ENCODE results near the gene FUT9.

Gene FUT9

DNA sequence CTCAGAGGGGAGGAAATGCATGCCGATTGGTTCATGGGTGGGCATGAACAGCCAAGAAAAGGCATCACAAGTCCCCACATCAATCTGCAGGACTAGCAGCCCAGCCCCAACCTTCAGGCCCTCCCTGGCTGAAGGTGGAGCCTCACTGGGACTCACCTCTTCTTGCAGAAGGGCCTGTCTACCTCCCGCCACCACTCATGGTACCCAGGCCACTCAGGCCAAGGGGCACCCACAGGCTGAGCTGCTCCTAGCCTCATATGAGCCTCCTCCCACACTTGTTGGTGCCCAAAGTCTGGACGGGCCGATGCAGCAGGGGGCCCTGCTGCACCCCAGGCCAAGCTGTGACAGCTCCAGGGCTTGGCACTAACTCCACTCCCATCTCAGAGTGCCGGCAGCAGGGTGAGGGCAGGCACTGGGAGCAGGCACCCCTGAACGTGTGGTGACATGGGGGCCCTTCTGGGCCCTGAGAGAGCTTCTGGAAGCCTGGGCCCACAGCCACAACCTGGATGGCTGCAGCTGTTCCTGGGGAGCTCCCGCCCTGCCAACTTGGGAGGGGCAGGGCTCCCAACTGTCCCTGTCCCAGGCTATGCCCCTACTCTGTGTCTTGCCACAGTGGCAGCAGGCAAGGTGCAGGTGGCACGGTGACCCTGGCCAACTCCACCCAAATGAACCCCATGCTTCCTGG is 13.7 kb upstream of the FUT9 start:
- no peaks in the 10 kb centered on the region for H3K27me3 ChIP-seq (ENCODE audit: insufficient read depth, low read length, poor library complexity, severe bottlenecking)
- no peaks in the 10 kb centered on the region for H3K9me3 ChIP-seq (ENCODE audit: insufficient read depth, low read depth, low read length)
- H3K79me2 ChIP-seq (ENCODE audit: insufficient read depth, low read length) = no peaks in the 10 kb centered on the region
- no peaks in the 10 kb centered on the region for H4K20me1 ChIP-seq (ENCODE audit: insufficient read depth, low read length, poor library complexity, severe bottlenecking)
- H3K36me3 ChIP-seq (ENCODE audit: insufficient read depth, low read length) = no peaks in the 10 kb centered on the region
- TF ChIP-seq CTCF (conservative IDR thresholded peaks at IDR 0.05; ENCODE audit: low read length) (no peak), EZH2phosphoT487 (IDR thresholded peaks at IDR 0.05; ENCODE audit: borderline replicate concordance) (no peak)
- H3F3A ChIP-seq (ENCODE audit: low read depth) = no peaks in the 10 kb centered on the region
- no peak overlapping the region for H2AFZ ChIP-seq (ENCODE audit: low read length)
- H3K4me3 ChIP-seq (ENCODE audit: low read length, poor library complexity, severe bottlenecking) = no peak overlapping the region
- no peaks in the 10 kb centered on the region for H3K9me2 ChIP-seq (replicated peaks; ENCODE audit: low read depth, low read length)
- no peaks in the 10 kb centered on the region for H3K4me1 ChIP-seq (ENCODE audit: insufficient read depth, low read length, poor library complexity, severe bottlenecking)
- no peak overlapping the region for H3K9ac ChIP-seq (ENCODE audit: low read depth, low read length, poor library complexity, severe bottlenecking)
- no peak overlapping the region for H3K4me2 ChIP-seq (ENCODE audit: low read depth, low read length, poor library complexity, severe bottlenecking)

GRCh38 chr6:96002576-96002910 is 13.2 kb upstream of the FUT9 start:
- TF ChIP-seq EZH2phosphoT487 (IDR thresholded peaks at IDR 0.05; ENCODE audit: borderline replicate concordance) = no peak
- TF ChIP-seq CTCF (conservative IDR thresholded peaks at IDR 0.05; ENCODE audit: low read length) = no peak
- no peak overlapping the region for H3K9ac ChIP-seq (ENCODE audit: low read depth, low read length, poor library complexity, severe bottlenecking)
- no peaks in the 10 kb centered on the region for H3F3A ChIP-seq (ENCODE audit: low read depth)
- no peaks in the 10 kb centered on the region for H3K27me3 ChIP-seq (ENCODE audit: insufficient read depth, low read length, poor library complexity, severe bottlenecking)
- no peak overlapping the region for H2AFZ ChIP-seq (ENCODE audit: low read length)
- no peaks in the 10 kb centered on the region for H3K9me2 ChIP-seq (replicated peaks; ENCODE audit: low read depth, low read length)
- no peaks in the 10 kb centered on the region for H3K4me1 ChIP-seq (ENCODE audit: insufficient read depth, low read length, poor library complexity, severe bottlenecking)
- H3K4me3 ChIP-seq (ENCODE audit: low read length, poor library complexity, severe bottlenecking) = no peak overlapping the region
- no peak overlapping the region for H3K4me2 ChIP-seq (ENCODE audit: low read depth, low read length, poor library complexity, severe bottlenecking)
- no peaks in the 10 kb centered on the region for H4K20me1 ChIP-seq (ENCODE audit: insufficient read depth, low read length, poor library complexity, severe bottlenecking)
- H3K9me3 ChIP-seq (ENCODE audit: insufficient read depth, low read depth, low read length) = no peaks in the 10 kb centered on the region
- H3K36me3 ChIP-seq (ENCODE audit: insufficient read depth, low read length) = no peaks in the 10 kb centered on the region
- no peaks in the 10 kb centered on the region for H3K79me2 ChIP-seq (ENCODE audit: insufficient read depth, low read length)

DNA sequence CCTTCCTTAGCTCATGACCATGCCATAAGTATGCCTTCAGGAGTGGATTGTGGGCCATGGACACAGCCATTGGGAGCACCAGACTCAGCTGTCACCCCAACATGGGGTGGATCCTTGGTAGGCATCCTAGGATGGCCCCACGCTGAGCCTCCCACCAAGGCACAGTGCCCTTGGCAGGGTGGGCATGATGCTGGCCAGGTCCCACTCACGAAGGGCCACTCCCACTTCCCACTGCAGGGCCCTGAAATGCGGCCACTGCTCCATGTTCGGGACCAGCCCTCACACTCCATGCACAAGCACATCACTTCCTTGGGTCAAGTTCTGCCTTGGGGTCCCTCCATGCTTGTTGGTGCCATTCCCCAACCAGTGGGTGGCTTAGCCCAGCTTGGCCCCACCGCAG is 12.9 kb upstream of the FUT9 start:
- H4K20me1 ChIP-seq (ENCODE audit: insufficient read depth, low read length, poor library complexity, severe bottlenecking) = no peaks in the 10 kb centered on the region
- H3K9me2 ChIP-seq (replicated peaks; ENCODE audit: low read depth, low read length) = no peaks in the 10 kb centered on the region
- H3K9ac ChIP-seq (ENCODE audit: low read depth, low read length, poor library complexity, severe bottlenecking) = no peak overlapping the region
- no peaks in the 10 kb centered on the region for H3K79me2 ChIP-seq (ENCODE audit: insufficient read depth, low read length)
- no peak overlapping the region for H3K4me3 ChIP-seq (ENCODE audit: low read length, poor library complexity, severe bottlenecking)
- TF ChIP-seq CTCF (conservative IDR thresholded peaks at IDR 0.05; ENCODE audit: low read length) (no peak), EZH2phosphoT487 (IDR thresholded peaks at IDR 0.05; ENCODE audit: borderline replicate concordance) (no peak)
- no peaks in the 10 kb centered on the region for H3K27me3 ChIP-seq (ENCODE audit: insufficient read depth, low read length, poor library complexity, severe bottlenecking)
- no peak overlapping the region for H2AFZ ChIP-seq (ENCODE audit: low read length)
- H3F3A ChIP-seq (ENCODE audit: low read depth) = no peaks in the 10 kb centered on the region
- no peaks in the 10 kb centered on the region for H3K36me3 ChIP-seq (ENCODE audit: insufficient read depth, low read length)
- no peaks in the 10 kb centered on the region for H3K4me1 ChIP-seq (ENCODE audit: insufficient read depth, low read length, poor library complexity, severe bottlenecking)
- no peaks in the 10 kb centered on the region for H3K9me3 ChIP-seq (ENCODE audit: insufficient read depth, low read depth, low read length)
- H3K4me2 ChIP-seq (ENCODE audit: low read depth, low read length, poor library complexity, severe bottlenecking) = no peak overlapping the region
